GM18505 (cell line): ENCODE results near the gene ABT1.

Source experiments
- ATAC-seq: cut with Tn5 transposase; IDR thresholded peaks from one replicate; pipeline ENCODE4 v1.9.1; 2021; ENCODE audit not compliant: unreplicated experiment
- POLR2A ChIP-seq: IDR thresholded peaks from 4 replicates; pipeline ENCODE4 v1.6.1; 2011; ENCODE audit warnings: borderline replicate concordance; ENCODE audit not compliant: insufficient read depth, insufficient read length; ENCODE audit errors: extremely low read depth

Gene ABT1

GRCh38 chr6:26581164-26581915, 15.4 kb upstream of the ABT1 start:
- TF ChIP-seq POLR2A, result no peak
- no peak for ATAC-seq

DNA sequence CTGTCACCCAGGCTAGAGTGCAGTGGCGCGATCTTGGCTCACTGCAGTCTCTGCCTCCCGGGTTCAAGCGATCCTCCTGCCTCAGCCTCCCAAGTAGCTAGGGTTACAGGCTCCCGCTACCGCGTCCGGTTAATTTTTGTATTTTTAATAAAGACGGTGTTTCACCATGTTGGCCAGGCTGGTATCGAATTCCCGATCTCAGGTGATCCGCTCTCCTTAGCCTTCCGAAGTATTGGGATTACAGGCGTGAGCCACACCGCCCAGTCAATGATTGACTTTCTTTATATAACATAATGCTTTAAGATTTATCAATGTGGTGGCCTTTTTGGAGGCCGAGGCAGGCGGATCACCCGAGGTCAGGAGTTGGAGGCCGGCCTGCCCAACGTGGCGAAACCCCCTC, 7.8 kb upstream of the ABT1 start:
- TF ChIP-seq POLR2A, result no peak
- no peak for ATAC-seq

DNA sequence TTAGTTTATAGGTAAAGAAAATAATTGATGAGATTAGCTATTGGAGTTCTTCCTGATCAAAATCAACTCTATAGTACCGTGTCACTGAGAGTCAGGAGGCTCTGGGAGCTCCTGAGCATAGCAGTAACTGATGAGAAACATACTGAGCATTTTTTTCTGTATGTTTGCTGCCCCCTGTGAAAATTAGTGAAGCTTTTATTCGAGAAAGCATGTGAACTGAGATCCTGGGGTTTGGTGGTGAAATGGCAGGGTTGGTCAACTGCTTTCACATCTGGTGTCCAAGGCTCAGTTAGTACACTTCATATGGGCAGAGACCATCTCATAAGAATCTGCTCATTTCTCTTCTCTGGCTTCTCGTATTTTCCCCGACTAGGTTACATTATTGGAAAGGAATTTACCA, 4.1 kb upstream of the ABT1 start:
- ATAC-seq, result no peak
- no peak for TF ChIP-seq POLR2A

DNA sequence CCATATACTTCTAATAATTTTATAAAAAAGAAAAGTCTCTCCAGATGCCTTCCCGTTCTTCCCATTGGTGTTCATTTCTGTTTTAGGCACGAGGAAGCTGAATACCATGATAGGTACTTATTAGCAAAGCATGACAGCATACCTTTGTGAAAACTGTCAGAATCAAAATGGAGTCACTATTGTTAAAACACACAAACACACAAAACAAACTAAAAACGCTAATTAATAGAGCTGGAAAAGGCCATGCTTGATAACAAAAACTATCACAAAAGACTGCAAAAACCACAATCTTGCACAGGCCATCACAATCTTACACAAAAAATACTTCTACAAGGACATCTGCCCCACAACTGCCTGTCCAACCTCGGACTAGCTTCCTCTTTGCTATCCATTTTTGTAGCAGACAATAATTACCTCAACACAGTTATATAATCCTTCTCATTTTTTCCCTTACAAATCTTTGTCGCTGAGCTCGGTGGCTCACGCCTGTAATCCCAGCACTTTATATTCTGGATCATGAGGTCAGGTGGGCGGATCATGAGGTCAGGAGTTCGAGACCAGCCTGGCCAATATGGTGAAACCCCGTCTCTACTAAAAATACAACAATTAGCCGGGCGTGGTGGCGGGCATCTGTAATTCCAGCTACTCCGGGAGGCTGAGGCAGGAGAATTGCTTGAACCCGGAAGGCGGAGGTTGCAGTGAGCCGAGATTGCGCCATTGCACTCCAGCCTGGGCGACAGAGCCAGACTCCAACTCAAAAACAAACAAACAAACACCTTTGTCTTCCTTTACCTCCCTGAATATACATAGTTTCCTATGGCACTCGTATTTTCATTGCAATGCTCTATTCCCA, 3.2 kb upstream of the ABT1 start:
- TF ChIP-seq POLR2A, result no peak
- ATAC-seq, result no peak

DNA sequence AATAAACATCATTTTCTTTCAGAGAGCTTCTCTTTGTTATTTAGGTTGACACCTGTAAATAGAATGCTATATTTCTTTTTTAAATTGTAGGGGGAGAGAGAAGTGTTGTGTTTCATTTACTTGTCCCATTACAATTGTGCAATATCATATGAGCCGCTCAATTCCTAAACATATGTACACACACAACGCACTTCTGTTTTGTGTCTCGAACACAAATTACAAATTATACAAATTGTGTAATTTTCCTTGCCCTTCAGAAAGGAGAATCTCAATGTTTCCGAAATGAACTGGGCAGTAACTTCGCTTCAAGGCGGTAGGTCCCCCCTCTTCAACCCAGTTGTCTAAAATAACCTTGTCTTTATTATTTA, 2.6 kb upstream of the ABT1 start:
- no peak for ATAC-seq

DNA sequence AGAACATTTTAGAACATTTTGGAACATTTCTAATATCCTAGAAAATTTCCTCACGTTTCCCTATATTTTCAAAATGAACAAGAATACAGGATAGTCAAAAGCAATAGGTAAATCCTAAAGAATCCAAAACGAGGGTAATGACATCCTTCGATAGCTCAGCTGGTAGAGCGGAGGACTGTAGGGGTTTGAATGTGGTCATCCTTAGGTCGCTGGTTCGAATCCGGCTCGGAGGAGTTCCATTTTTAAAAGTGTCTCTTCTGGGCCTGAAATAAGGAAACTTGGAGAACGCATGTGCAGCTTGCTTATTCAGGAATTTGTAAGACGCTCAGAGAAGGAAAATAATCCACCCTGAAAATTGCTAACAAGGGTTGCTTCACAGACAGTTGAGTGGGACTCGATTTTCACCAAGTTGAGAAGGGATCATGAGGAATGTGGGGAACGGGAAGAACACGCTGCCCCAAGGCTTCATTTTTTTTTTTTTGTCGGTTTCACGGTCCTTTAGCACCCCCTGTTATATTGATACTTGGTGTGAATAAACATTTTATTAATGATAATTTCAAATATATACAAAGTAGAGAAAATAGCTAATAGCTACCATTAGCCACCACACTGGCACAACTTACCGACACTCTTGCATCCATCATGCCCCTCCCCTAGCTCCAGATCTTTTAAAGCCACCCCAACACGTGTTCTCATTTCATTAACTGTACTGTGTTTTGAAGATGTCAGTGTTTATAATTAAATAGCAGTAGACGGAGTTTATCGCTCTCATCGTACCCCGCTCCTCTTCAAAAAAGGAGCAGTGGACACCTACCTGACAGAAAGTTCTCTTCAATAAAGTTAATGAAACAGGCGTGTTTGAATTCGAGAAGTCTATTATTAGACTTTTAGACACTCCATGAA, 1.8 kb upstream of the ABT1 start:
- ATAC-seq, result no peak

More for the DNA sequence above, 2.6 kb upstream of the ABT1 start:
- no peak for TF ChIP-seq POLR2A

GRCh38 chr6:26595669-26596269, 984 bp upstream of the ABT1 start:
- ATAC-seq, result peak; percentile 66
- TF ChIP-seq POLR2A, result no peak

More for the DNA sequence above, 1.8 kb upstream of the ABT1 start:
- TF ChIP-seq POLR2A, result no peak

GRCh38 chr6:26597389-26597766, 625 bp downstream of the ABT1 start:
- ATAC-seq, result no peak
- no peak for TF ChIP-seq POLR2A

GRCh38 chr6:26597821-26598220, 1.1 kb downstream of the ABT1 start:
- TF ChIP-seq POLR2A, result no peak
- no peak for ATAC-seq

- TF ChIP-seq POLR2A, result no peak
- ATAC-seq, result no peak
Measured at GRCh38 chr6:26598267-26598666, 1.5 kb downstream of the ABT1 start.

- no peak for TF ChIP-seq POLR2A
- no peak for ATAC-seq
Measured at GRCh38 chr6:26599134-26599533, 2.4 kb downstream of the ABT1 start.

DNA sequence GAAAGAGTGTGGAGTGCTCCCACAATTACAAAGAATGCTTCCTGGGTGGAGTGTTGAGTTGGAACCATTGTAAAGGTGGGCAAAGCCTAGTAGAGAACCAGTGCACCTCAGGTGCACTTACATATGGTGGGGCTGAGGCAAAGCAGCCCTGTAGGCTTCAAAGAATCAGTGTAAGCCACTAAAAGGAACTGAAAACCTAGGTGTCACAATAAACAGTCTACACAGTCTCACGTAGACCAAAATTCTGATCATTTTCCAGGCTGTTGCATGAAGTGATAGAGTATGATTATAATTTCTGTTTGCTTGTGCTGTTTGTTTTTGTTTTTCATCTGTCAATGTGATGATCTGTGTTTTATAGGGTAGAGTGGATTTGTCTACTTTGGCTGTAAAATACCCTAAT, 2.8 kb downstream of the ABT1 start:
- TF ChIP-seq POLR2A, result no peak
- ATAC-seq, result no peak

GRCh38 chr6:26600759-26601158, 4.0 kb downstream of the ABT1 start:
- TF ChIP-seq POLR2A, result no peak
- ATAC-seq, result no peak
